BLaER1 (cell line): ENCODE results near the gene HTR3E.
A peak's percentile ranks its signal among the peaks of the same experiment; 100 is the strongest.
"Not testable (repeated sequence)": the region's sequence is repeated elsewhere in the genome, so short reads cannot be mapped to it uniquely, and the experiment has no call there.

Source experiments
- H3K27ac ChIP-seq: shearing (Covaris generic); formaldehyde crosslinking; 2 replicates; pipeline ENCODE4 v1.8.1; 2022
- H3K27me3 ChIP-seq: shearing (Covaris generic); formaldehyde crosslinking; 2 replicates; pipeline ENCODE4 v1.8.1; 2022
- H3K36me3 ChIP-seq: shearing (Covaris generic); formaldehyde crosslinking; 2 replicates; pipeline ENCODE4 v1.8.1; 2022
- H3K4me1 ChIP-seq: shearing (Covaris generic); formaldehyde crosslinking; 2 replicates; pipeline ENCODE4 v1.8.1; 2022
- H3K4me2 ChIP-seq: shearing (Covaris generic); formaldehyde crosslinking; 2 replicates; pipeline ENCODE4 v1.8.1; 2022
- H3K4me3 ChIP-seq: shearing (Covaris generic); formaldehyde crosslinking; 2 replicates; pipeline ENCODE4 v1.8.1; 2022
- H3K9ac ChIP-seq: shearing (Covaris generic); formaldehyde crosslinking; 2 replicates; pipeline ENCODE4 v1.8.1; 2022
- H3K9me3 ChIP-seq: shearing (Covaris generic); formaldehyde crosslinking; 2 replicates; pipeline ENCODE4 v1.8.1; 2022
- H4K20me1 ChIP-seq: shearing (Covaris generic); formaldehyde crosslinking; 2 replicates; pipeline ENCODE4 v1.8.1; 2022
- Cebpa-rat ChIP-seq: shearing (Covaris generic); IDR thresholded peaks from 2 replicates; pipeline ENCODE4 v1.8.1; 2022

HTR3E gene, protein sequence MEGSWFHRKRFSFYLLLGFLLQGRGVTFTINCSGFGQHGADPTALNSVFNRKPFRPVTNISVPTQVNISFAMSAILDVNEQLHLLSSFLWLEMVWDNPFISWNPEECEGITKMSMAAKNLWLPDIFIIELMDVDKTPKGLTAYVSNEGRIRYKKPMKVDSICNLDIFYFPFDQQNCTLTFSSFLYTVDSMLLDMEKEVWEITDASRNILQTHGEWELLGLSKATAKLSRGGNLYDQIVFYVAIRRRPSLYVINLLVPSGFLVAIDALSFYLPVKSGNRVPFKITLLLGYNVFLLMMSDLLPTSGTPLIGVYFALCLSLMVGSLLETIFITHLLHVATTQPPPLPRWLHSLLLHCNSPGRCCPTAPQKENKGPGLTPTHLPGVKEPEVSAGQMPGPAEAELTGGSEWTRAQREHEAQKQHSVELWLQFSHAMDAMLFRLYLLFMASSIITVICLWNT

DNA sequence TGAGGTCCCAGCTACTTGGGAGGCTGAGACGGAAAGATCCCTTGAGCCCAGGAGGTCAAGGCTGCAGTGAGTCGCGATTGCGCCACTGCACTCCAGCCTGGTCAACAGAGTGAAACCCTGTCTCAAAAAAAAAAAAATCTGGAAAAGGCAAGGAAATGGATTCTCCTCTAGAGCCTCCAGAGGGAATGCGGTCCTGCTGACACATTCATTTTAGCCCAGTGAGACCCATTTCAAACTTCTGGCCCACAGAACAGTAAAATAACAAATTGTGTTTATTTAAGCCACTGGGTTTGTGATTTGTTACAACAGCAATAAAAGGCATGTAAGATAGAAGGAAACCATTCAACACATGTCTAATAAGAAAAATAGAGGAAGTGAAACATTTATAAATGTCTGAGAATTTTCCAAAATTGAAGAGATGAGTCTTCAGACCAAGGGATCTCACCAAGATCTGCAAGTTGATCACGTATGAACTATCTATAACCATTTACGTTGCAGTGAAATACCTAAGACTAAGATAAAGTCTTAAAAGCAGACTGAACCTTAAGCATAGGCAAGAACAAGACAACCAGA, at the start of gene HTR3E:
Gene HTR3E (plus strand): TSS at position 254 of the 573 bp plus-strand sequence. CDS start 466 bp downstream, outside the sequence.
- no peaks in the 10 kb centered on the region for H3K4me1 ChIP-seq
- H3K9me3 ChIP-seq: peaks cover 18% of the 10 kb centered on the region
- no peak for TF ChIP-seq Cebpa-rat
- H3K27ac ChIP-seq: no peak within 1 kb of the TSS
- no peaks in the 10 kb centered on the region for H4K20me1 ChIP-seq
- no peak within 1 kb of the TSS for H3K4me3 ChIP-seq
- no peak within 1 kb of the TSS for H3K4me2 ChIP-seq
- H3K36me3 ChIP-seq: no peaks in the 10 kb centered on the region
- no peak within 1 kb of the TSS for H3K9ac ChIP-seq
- H3K27me3 ChIP-seq: no peaks in the 10 kb centered on the region

DNA sequence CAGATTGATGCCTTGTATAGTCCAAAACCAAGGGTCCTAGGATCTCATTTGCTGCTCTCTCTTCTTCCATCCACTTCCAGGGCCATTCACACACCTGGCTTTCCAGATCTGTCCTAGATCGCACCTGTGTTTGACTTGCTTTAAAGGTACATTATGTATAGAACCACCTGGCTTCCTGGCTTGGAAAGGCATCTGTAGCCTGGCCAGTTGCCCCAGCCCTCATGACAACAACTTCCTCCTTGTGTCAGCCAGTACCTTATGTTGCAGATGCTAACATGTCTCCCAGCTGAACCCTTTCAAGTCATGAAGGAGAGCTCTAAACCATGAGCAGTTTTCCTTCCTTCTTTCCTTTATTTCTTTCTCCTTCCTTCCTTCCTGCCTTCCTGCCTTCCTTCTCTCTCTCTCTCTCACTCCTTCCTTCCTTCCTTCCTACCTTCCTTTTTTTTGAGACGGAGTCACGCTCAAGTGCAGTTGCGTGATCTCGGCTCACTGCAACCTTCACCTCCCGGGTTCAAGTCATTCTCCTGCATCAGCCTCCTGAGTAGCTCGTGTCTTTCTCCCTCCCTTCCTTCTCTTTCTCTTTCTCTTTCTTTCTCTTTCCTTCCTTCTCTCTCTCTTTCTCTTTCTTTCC, 46.5 kb upstream of the HTR3E start:
- no peaks in the 10 kb centered on the region for H4K20me1 ChIP-seq
- H3K4me1 ChIP-seq: peaks cover 6% of the 10 kb centered on the region; the same call in 1 of the 2 replicates
- no peak for TF ChIP-seq Cebpa-rat
- no peaks in the 10 kb centered on the region for H3K36me3 ChIP-seq
- no peaks in the 10 kb centered on the region for H3K27me3 ChIP-seq
- H3K4me2 ChIP-seq: peak overlapping the region; percentile 10; the same call in 1 of the 2 replicates
- no peaks in the 10 kb centered on the region for H3K9me3 ChIP-seq
- H3K4me3 ChIP-seq: no peak overlapping the region
- H3K9ac ChIP-seq: no peak overlapping the region
- H3K27ac ChIP-seq: no peak overlapping the region

DNA sequence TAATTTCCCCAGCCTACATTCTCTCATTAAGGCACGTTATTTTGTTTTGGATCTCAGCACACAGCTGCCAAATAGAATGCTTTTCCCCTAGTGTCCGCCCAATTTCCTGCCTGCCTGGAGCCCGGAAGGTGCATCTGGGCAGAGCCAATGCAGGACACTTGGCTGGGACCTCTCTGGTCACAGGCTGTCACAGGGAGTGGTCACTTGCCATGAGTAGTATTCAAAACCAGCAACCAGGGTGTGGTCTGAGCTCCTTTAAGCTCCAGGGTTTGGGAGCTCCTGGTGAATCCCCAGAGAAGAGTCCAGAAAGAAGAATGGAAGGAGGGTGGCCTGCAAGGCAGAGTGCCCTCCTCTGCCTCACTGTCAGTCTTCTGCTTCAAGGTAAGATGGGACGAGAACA, 44.1 kb upstream of the HTR3E start, which contains the start of gene HTR3C:
Gene HTR3C (plus strand): TSS at position 281 of the 400 bp plus-strand sequence. CDS start 34 bp downstream, at position 315.
- no peak within 1 kb of the TSS for H3K4me3 ChIP-seq
- H3K4me1 ChIP-seq: peaks cover 6% of the 10 kb centered on the region; the same call in 1 of the 2 replicates
- H3K4me2 ChIP-seq: no peak within 1 kb of the TSS
- TF ChIP-seq Cebpa-rat: no peak
- no peaks in the 10 kb centered on the region for H3K36me3 ChIP-seq
- no peak within 1 kb of the TSS for H3K27ac ChIP-seq
- H3K9ac ChIP-seq: no peak within 1 kb of the TSS
- H4K20me1 ChIP-seq: no peaks in the 10 kb centered on the region
- no peaks in the 10 kb centered on the region for H3K27me3 ChIP-seq
- H3K9me3 ChIP-seq: no peaks in the 10 kb centered on the region

DNA sequence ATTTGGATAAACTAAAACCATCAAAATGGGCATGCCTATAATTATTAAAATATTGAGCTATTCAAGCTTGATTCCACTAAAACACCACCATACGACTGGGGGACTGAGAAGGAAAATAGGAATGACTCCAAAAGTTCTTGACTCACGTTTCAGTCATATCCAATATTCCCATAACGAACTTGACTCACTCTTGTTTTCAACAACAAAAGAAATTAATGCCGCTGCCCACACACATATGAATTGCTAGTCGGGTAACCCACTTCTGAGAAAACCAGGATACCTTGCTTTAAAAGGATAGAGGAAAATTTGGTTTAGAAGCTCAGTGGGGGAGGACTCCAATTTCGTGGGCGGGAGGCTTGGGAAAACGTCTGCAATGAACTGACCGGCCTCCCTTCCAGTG, 38.8 kb upstream of the HTR3E start:
- Histone ChIP-seq H3K9me3 (no peaks in the 10 kb centered on the region), H4K20me1 (no peaks in the 10 kb centered on the region), H3K4me2 (no peak overlapping the region)

DNA sequence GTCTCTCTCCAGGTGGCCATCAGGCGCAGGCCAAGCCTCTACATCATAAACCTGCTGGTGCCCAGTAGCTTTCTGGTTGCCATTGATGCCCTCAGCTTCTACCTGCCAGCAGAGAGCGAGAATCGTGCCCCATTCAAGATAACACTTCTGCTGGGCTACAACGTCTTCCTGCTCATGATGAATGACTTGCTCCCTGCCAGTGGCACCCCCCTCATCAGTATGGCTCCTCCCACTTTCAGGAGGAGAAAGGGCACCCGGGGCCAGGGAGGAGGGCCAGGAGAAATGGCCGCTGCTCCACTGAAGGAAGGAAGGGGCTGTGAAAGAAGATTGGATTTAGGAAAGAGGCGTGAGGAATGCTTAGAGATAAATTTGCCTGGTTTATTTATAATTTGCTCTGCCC, 37.4 kb upstream of the HTR3E start:
- H3K4me1 ChIP-seq: no peaks in the 10 kb centered on the region
- no peak for TF ChIP-seq Cebpa-rat
- no peaks in the 10 kb centered on the region for H3K36me3 ChIP-seq
- H3K27me3 ChIP-seq: no peaks in the 10 kb centered on the region
- H3K9ac ChIP-seq: no peak overlapping the region
- H3K9me3 ChIP-seq: no peaks in the 10 kb centered on the region
- H3K27ac ChIP-seq: no peak overlapping the region
- no peak overlapping the region for H3K4me3 ChIP-seq
- no peaks in the 10 kb centered on the region for H4K20me1 ChIP-seq
- H3K4me2 ChIP-seq: no peak overlapping the region

More for the DNA sequence above, 38.8 kb upstream of the HTR3E start:
- no peaks in the 10 kb centered on the region for H3K27me3 ChIP-seq
- no peak overlapping the region for H3K27ac ChIP-seq
- no peaks in the 10 kb centered on the region for H3K36me3 ChIP-seq
- H3K9ac ChIP-seq: no peak overlapping the region
- H3K4me1 ChIP-seq: no peaks in the 10 kb centered on the region
- TF ChIP-seq Cebpa-rat: no peak
- H3K4me3 ChIP-seq: no peak overlapping the region

DNA sequence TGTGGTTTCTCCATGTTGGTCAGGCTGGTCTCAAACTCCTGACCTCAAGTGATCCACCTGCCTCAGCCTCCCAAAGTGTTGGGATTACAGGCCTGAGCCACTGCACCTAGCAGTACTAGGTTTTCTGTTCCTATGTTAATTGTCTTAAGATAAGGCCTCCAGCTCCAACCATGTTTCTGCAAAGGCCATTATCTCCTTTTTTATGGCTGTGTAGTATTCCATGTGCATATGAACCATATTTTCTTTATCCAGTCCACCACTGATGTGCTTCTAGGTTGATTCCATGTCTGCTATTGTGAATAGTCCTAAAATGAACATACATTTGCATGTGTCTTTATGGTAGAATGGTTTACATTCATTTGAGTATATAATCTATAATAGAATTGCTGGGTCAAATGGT, 34.2 kb upstream of the HTR3E start:
- Histone ChIP-seq H3K27me3 (no peaks in the 10 kb centered on the region), H3K9ac (no peak overlapping the region), H3K36me3 (no peaks in the 10 kb centered on the region), H3K9me3 (no peaks in the 10 kb centered on the region), H3K4me2 (no peak overlapping the region), H3K4me1 (no peaks in the 10 kb centered on the region), H4K20me1 (no peaks in the 10 kb centered on the region), H3K4me3 (no peak overlapping the region), H3K27ac (no peak overlapping the region)
- no peak for TF ChIP-seq Cebpa-rat

DNA sequence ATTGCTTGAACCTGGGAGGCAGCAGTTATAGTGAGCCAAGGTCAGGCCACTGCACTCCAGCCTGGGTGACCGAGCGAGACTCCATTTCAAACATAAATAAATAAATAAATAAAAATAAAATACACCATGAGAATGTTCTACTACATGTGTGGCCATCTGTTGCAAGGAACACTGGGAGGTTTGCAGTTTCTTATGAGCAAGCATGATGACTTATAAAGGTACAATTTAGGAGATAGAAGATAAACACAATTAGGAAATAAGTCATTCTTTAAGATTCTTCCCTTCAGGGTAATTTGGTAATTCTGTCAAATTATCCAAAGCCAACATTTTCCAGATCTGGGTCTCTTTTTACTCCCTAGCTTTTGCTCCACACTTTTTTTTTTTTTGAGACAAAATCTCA, 30.7 kb upstream of the HTR3E start:
- Histone ChIP-seq H3K4me3 (no peak overlapping the region), H3K9ac (no peak overlapping the region), H3K9me3 (peaks cover 22% of the 10 kb centered on the region), H3K27ac (no peak overlapping the region), H4K20me1 (no peaks in the 10 kb centered on the region), H3K4me1 (no peaks in the 10 kb centered on the region), H3K4me2 (no peak overlapping the region), H3K27me3 (no peaks in the 10 kb centered on the region), H3K36me3 (no peaks in the 10 kb centered on the region)
- no peak for TF ChIP-seq Cebpa-rat

DNA sequence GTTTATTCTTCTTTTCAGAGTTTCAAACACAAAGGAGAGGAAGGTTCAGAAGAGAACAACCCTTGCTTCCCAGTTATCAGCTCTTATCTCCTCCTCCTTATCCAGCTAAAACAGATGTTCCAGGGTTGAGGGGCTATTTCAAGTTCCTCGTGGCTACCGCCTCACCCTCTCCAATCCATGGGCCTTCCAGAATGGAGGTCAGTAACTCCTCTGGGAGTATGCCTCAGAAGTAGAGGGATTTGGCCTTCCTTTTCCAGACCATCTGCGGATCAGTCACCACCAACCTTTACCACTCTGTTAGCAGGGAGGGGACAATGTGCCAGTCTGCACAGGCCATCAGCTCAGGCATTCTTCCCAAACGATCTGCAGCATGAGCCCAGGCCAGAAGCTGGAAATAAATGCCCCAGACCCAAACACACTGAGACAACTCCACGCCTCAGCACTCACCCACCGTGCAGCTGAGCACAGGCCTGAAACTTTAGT, 29.2 kb upstream of the HTR3E start:
- Histone ChIP-seq H3K9me3 (peaks cover 24% of the 10 kb centered on the region), H3K4me1 (no peaks in the 10 kb centered on the region), H3K27me3 (no peaks in the 10 kb centered on the region), H4K20me1 (no peaks in the 10 kb centered on the region), H3K27ac (no peak overlapping the region), H3K36me3 (no peaks in the 10 kb centered on the region), H3K4me3 (no peak overlapping the region), H3K4me2 (no peak overlapping the region), H3K9ac (no peak overlapping the region)
- no peak for TF ChIP-seq Cebpa-rat

DNA sequence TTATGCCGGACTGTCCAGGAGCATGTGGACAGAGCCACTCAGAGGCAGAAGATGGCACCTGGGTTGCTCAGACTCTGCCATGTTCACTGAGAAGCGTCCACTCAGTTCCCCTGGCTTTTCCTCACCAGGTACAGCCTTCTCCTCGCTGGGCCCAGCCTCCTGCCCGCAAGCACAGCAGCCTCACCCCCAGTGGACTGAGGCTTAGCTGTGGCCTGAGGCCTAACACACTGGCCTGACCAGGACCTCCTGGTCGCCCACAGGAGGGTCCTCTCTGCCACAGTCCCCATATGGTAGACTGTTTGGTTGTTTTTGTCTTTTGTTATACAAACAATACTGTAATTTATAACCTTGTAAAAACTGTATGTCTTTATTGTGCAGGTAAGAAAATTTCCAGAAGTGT, 28.5 kb upstream of the HTR3E start:
- H4K20me1 ChIP-seq: no peaks in the 10 kb centered on the region
- no peaks in the 10 kb centered on the region for H3K4me1 ChIP-seq
- H3K27me3 ChIP-seq: no peaks in the 10 kb centered on the region

DNA sequence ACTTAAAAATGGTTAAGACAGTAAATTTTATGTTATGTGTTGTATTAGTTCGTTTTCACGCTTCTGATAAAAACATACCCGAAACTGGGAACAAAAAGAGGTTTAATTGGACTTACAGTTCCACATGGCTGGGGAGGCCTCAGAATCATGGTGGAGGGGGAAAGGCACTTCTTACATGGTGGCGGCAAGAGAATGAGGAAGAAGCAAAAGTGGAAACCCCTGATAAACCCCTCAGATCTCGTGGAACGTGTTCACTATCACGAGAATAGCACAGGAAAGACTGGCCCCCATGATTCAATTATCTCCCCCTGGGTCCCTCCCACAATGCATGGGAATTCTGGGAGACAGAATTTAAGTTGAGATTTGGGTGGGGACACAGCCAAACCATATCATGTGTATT, 25.7 kb upstream of the HTR3E start:
- H3K4me3 ChIP-seq, H4K20me1 ChIP-seq: not testable (repeated sequence)

More for the DNA sequence above, 28.5 kb upstream of the HTR3E start:
- H3K9me3 ChIP-seq: peaks cover 24% of the 10 kb centered on the region
- no peak overlapping the region for H3K4me3 ChIP-seq
- no peaks in the 10 kb centered on the region for H3K36me3 ChIP-seq
- H3K27ac ChIP-seq: no peak overlapping the region
- H3K4me2 ChIP-seq: no peak overlapping the region
- TF ChIP-seq Cebpa-rat: no peak
- H3K9ac ChIP-seq: no peak overlapping the region

More for the DNA sequence above, 25.7 kb upstream of the HTR3E start:
- H3K36me3 ChIP-seq, H3K27me3 ChIP-seq, H3K9ac ChIP-seq, H3K4me2 ChIP-seq, H3K4me1 ChIP-seq, H3K27ac ChIP-seq: not testable (repeated sequence)
- peaks cover 24% of the 10 kb centered on the region for H3K9me3 ChIP-seq
